Nephron (organoid): Measurements from ENCODE around the gene AK9.

Source experiments
- H3K27ac Mint-ChIP-seq, 3 experiments: 2 replicates each; pipeline ENCODE4 v1.8.0; 2020; ENCODE audit warnings: mixed read lengths in 3 of 3, mild to moderate bottlenecking in 2 of 3, moderate library complexity in 1 of 3
- H3K27me3 Mint-ChIP-seq: 2 replicates; pipeline ENCODE4 v1.8.0; 2021; ENCODE audit warnings: low read depth, mild to moderate bottlenecking, moderate library complexity, mixed read lengths
- H3K36me3 Mint-ChIP-seq: 2 replicates; pipeline ENCODE4 v1.8.0; 2020; ENCODE audit warnings: low read depth, mixed read lengths
- H3K4me1 Mint-ChIP-seq: 2 replicates; pipeline ENCODE4 v1.8.0; 2020; ENCODE audit warnings: mixed read lengths
- H3K4me3 Mint-ChIP-seq, 3 experiments: 2 replicates each; pipeline ENCODE4 v1.8.0; 2020; ENCODE audit warnings: mild to moderate bottlenecking in 3 of 3, mixed read lengths in 3 of 3, moderate library complexity in 2 of 3
- H3K9me3 Mint-ChIP-seq: 2 replicates; pipeline ENCODE4 v1.8.0; 2020; ENCODE audit warnings: mixed read lengths
- CTCF ChIP-seq, 3 experiments: fragments of 200-600 bp; sonication (generic); IDR thresholded peaks; one replicate each; pipeline ENCODE4 v1.5.0; 2021; ENCODE audit warnings: antibody characterized with exemption in 3 of 3; ENCODE audit not compliant: unreplicated experiment in 3 of 3

Gene AK9

GRCh38 chr6:109490713-109491112 is 200.3 kb downstream of the AK9 start:
- Mint-ChIP-seq H3K27me3 (no peaks in the 10 kb centered on the region), H3K4me3 (no peak overlapping the region), H3K9me3 (no peaks in the 10 kb centered on the region), H3K4me1 (peaks cover 29% of the 10 kb centered on the region), H3K36me3 (no peaks in the 10 kb centered on the region), H3K27ac (peak overlapping the region; percentile 58 to 68 (median 64))
- no peak for TF ChIP-seq CTCF (IDR thresholded peaks at IDR 0.05; ENCODE audit: unreplicated experiment in 3 of 3)

GRCh38 chr6:109488001-109488400 is 203.0 kb downstream of the AK9 start:
- Mint-ChIP-seq H3K4me1 (peaks cover 35% of the 10 kb centered on the region), H3K27me3 (no peaks in the 10 kb centered on the region), H3K4me3 (no peak overlapping the region), H3K9me3 (no peaks in the 10 kb centered on the region), H3K27ac (no peak overlapping the region), H3K36me3 (no peaks in the 10 kb centered on the region)
- TF ChIP-seq CTCF (IDR thresholded peaks at IDR 0.05; ENCODE audit: unreplicated experiment in 3 of 3) = no peak

- no peak for TF ChIP-seq CTCF (IDR thresholded peaks at IDR 0.05; ENCODE audit: unreplicated experiment in 3 of 3)
- peaks cover 39% of the 10 kb centered on the region for H3K4me1 Mint-ChIP-seq
- peak overlapping the region; percentile 7 to 65 (median 41) for H3K4me3 Mint-ChIP-seq
- H3K36me3 Mint-ChIP-seq = peaks cover 11% of the 10 kb centered on the region
- H3K27me3 Mint-ChIP-seq = no peaks in the 10 kb centered on the region
- H3K27ac Mint-ChIP-seq = no peak overlapping the region
- no peaks in the 10 kb centered on the region for H3K9me3 Mint-ChIP-seq
Measured at GRCh38 chr6:109486068-109486467, 204.9 kb downstream of the AK9 start.

- Mint-ChIP-seq H3K36me3 (peaks cover 16% of the 10 kb centered on the region), H3K9me3 (no peaks in the 10 kb centered on the region), H3K27ac (peak overlapping the region in 1 of 3 experiments; percentile 13), H3K27me3 (no peaks in the 10 kb centered on the region), H3K4me1 (peaks cover 38% of the 10 kb centered on the region), H3K4me3 (peak overlapping the region; percentile 7 to 89 (median 41))
- TF ChIP-seq CTCF (IDR thresholded peaks at IDR 0.05; ENCODE audit: unreplicated experiment in 3 of 3) = no peak
Measured at GRCh38 chr6:109485266-109485935, 205.6 kb downstream of the AK9 start.

- Mint-ChIP-seq H3K9me3 (no peaks in the 10 kb centered on the region), H3K4me1 (peaks cover 44% of the 10 kb centered on the region), H3K27ac (peak overlapping the region in 2 of 3 experiments; percentile 39 to 56), H3K27me3 (no peaks in the 10 kb centered on the region), H3K36me3 (peaks cover 21% of the 10 kb centered on the region), H3K4me3 (peak overlapping the region; percentile 79 to 89 (median 86))
- TF ChIP-seq CTCF (IDR thresholded peaks at IDR 0.05; ENCODE audit: unreplicated experiment in 3 of 3) = no peak
Measured at GRCh38 chr6:109484122-109484521, 206.9 kb downstream of the AK9 start.

GRCh38 chr6:109483735-109484057 is 207.3 kb downstream of the AK9 start:
- Mint-ChIP-seq H3K27me3 (no peaks in the 10 kb centered on the region), H3K36me3 (peaks cover 25% of the 10 kb centered on the region), H3K4me1 (peaks cover 48% of the 10 kb centered on the region), H3K9me3 (no peaks in the 10 kb centered on the region), H3K27ac (peak overlapping the region in 2 of 3 experiments; percentile 39 to 56), H3K4me3 (peak overlapping the region; percentile 79 to 89 (median 86))
- TF ChIP-seq CTCF (IDR thresholded peaks at IDR 0.05; ENCODE audit: unreplicated experiment in 3 of 3) = no peak
